NCI-H1436 treated with DMSO at 0.1 percent for 48 hours (cell line): ENCODE data around the gene MBOAT1.
"Not testable (repeated sequence)": the region's sequence is repeated elsewhere in the genome, so short reads cannot be mapped to it uniquely, and the experiment has no call there.

ENCODE experiments used
- DNase-seq: peaks from one replicate; lab custom pipeline; 2025; lab: John Stamatoyannopoulos, UW

Gene MBOAT1

GRCh38 chr6:20170455-20171148 lies 41.7 kb downstream of the MBOAT1 start:
- no peak for DNase-seq

- no peak for DNase-seq
These were observed 42.5 kb downstream of the MBOAT1 start for GRCh38 chr6:20169786-20170185.

- DNase-seq = no peak
These were observed 43.1 kb downstream of the MBOAT1 start for GRCh38 chr6:20169119-20169557.

- no peak for DNase-seq
These were observed 43.6 kb downstream of the MBOAT1 start for GRCh38 chr6:20168690-20169089.

- DNase-seq = no peak
These were observed 44.7 kb downstream of the MBOAT1 start for GRCh38 chr6:20167601-20168000.

GRCh38 chr6:20166210-20166609 lies 46.1 kb downstream of the MBOAT1 start:
- no peak for DNase-seq

GRCh38 chr6:20162515-20162914 lies 49.8 kb downstream of the MBOAT1 start:
- no peak for DNase-seq

GRCh38 chr6:20160541-20161283 lies 51.6 kb downstream of the MBOAT1 start:
- no peak for DNase-seq

GRCh38 chr6:20159781-20160540 lies 52.3 kb downstream of the MBOAT1 start:
- no peak for DNase-seq

- DNase-seq = no peak
These were observed 53.2 kb downstream of the MBOAT1 start for GRCh38 chr6:20159098-20159497.

GRCh38 chr6:20158676-20159075 lies 53.6 kb downstream of the MBOAT1 start:
- DNase-seq = no peak

- DNase-seq = no peak
These were observed 55.4 kb downstream of the MBOAT1 start for GRCh38 chr6:20156824-20157223.

- no peak for DNase-seq
These were observed 57.5 kb downstream of the MBOAT1 start for GRCh38 chr6:20154753-20155152.

GRCh38 chr6:20153194-20153593 lies 59.1 kb downstream of the MBOAT1 start:
- no peak for DNase-seq

- DNase-seq = no peak
These were observed 63.8 kb downstream of the MBOAT1 start for GRCh38 chr6:20148433-20148832.

GRCh38 chr6:20147469-20147868 lies 64.8 kb downstream of the MBOAT1 start:
- no peak for DNase-seq

GRCh38 chr6:20146831-20147230 lies 65.4 kb downstream of the MBOAT1 start:
- not testable (repeated sequence) for DNase-seq

GRCh38 chr6:20146291-20146690 lies 66.0 kb downstream of the MBOAT1 start:
- no peak for DNase-seq

GRCh38 chr6:20142866-20143265 lies 69.4 kb downstream of the MBOAT1 start:
- no peak for DNase-seq

- no peak for DNase-seq
These were observed 70.3 kb downstream of the MBOAT1 start for GRCh38 chr6:20141931-20142330.

GRCh38 chr6:20139127-20139963 lies 72.9 kb downstream of the MBOAT1 start:
- not testable (repeated sequence) for DNase-seq

GRCh38 chr6:20137837-20138236 lies 74.4 kb downstream of the MBOAT1 start:
- no peak for DNase-seq
